GM12878 (cell line): ENCODE data around the gene C11orf97. TPM values are rescaled to one million over a fixed set of nuclear protein-coding genes. Genes with fewer than 3 reads are reported as not detected.

Source experiments
- ATAC-seq: fragments of 200-7000 bp; cut with Tn5 transposase; 3 replicates; pipeline ENCODE4 v1.9.1; 2020; ENCODE audit warnings: mild to moderate bottlenecking, moderate library complexity
- BruUV-seq: library from RNA; stranded (reverse); fragments of 400-500 nt; replicated peaks from 2 replicates; lab custom pipeline; 2021; lab: Mats Ljungman, UMichigan
- CTCF ChIA-PET: fragments of 300-600 bp; sonication (Branson Sonifier 250); formaldehyde crosslinking; extraction: SDS; loops from one replicate; lab custom pipeline; 2021; ENCODE audit warnings: inconsistent platforms; lab: Yijun Ruan, JAX
- POLR2A ChIA-PET: fragments of 350-600 bp; formaldehyde crosslinking; extraction: SDS; loops from one replicate; lab custom pipeline; 2021; ENCODE audit warnings: inconsistent platforms; lab: Charles Lee
- RAD21 ChIA-PET: fragments of 300-600 bp; sonication (Branson Sonifier 250); formaldehyde crosslinking; loops from one replicate; lab custom pipeline; 2023; ENCODE audit warnings: antibody characterized with exemption; ENCODE audit not compliant: unreplicated experiment; lab: Charles Lee
- SMC1A ChIA-PET: fragments of 300-600 bp; sonication (Branson Sonifier 250); formaldehyde crosslinking; loops from one replicate; lab custom pipeline; 2023; ENCODE audit not compliant: unreplicated experiment, uncharacterized antibody; lab: Charles Lee
- DNase-seq: peaks from one replicate; pipeline ENCODE4 v3.0.0-alpha.2; 2011; ENCODE audit warnings: low read depth, low spot score
- FAIRE-seq: peaks from 3 replicates; lab custom pipeline; 2011; peaks lifted over from hg19 to GRCh38; lab: Jason Lieb, UNC
- H2AFZ ChIP-seq: 2 replicates; pipeline ENCODE4 v1.6.0; 2011; ENCODE audit warnings: low read depth, low read length, control low read depth; ENCODE audit not compliant: control insufficient read depth
- H3K27ac ChIP-seq: 2 replicates; pipeline ENCODE4 v1.5.1; 2011; ENCODE audit warnings: control low read depth; ENCODE audit not compliant: control insufficient read depth, insufficient read depth
- H3K27me3 ChIP-seq, 2 experiments: replicated peaks in 1 of 2; 2 replicates each; pipeline versions ENCODE4 v1.6.0 to v1.6.1; 2011; ENCODE audit warnings: low read length in 1 of 2; ENCODE audit not compliant: control insufficient read depth in 2 of 2, insufficient read depth in 2 of 2
- H3K36me3 ChIP-seq, 2 experiments: 2 replicates each; pipeline ENCODE4 v1.5.1; 2011; ENCODE audit warnings: low read length in 1 of 2; ENCODE audit not compliant: control insufficient read depth in 2 of 2, insufficient read depth in 2 of 2
- H3K4me1 ChIP-seq: 2 replicates; pipeline ENCODE4 v1.6.1; 2011; ENCODE audit warnings: mild to moderate bottlenecking, low read length, moderate library complexity, mixed read lengths; ENCODE audit not compliant: control insufficient read depth, insufficient read depth
- H3K4me2 ChIP-seq: 2 replicates; pipeline ENCODE4 v1.6.0; 2011; ENCODE audit warnings: control low read depth; ENCODE audit not compliant: control insufficient read depth, insufficient read depth
- H3K4me3 ChIP-seq: fragments of 200-600 bp; sonication (generic); 2 replicates; pipeline ENCODE4 v1.5.1; 2016
- H3K79me2 ChIP-seq: 2 replicates; pipeline ENCODE4 v1.6.0; 2011; ENCODE audit warnings: low read length; ENCODE audit not compliant: control insufficient read depth, insufficient read depth
- H3K9ac ChIP-seq: 2 replicates; pipeline ENCODE4 v1.8.0; 2011; ENCODE audit warnings: low read length, control low read depth, mixed read lengths; ENCODE audit not compliant: control insufficient read depth, insufficient read depth
- H3K9me3 ChIP-seq: replicated peaks from 3 replicates; pipeline ENCODE4 v1.5.1; 2011; ENCODE audit warnings: mild to moderate bottlenecking, low read length; ENCODE audit not compliant: control insufficient read depth, insufficient read depth
- H4K20me1 ChIP-seq: 2 replicates; pipeline ENCODE4 v1.6.0; 2011; ENCODE audit not compliant: control insufficient read depth, insufficient read depth
- BMI1 ChIP-seq: fragments of 450-650 bp; IDR thresholded peaks from 2 replicates; pipeline ENCODE4 v1.6.1; 2016; ENCODE audit warnings: mild to moderate bottlenecking, moderate library complexity, borderline replicate concordance
- CREB1 ChIP-seq: IDR thresholded peaks from 2 replicates; pipeline ENCODE4 v1.6.1; 2012; ENCODE audit warnings: low read depth, mild to moderate bottlenecking, inconsistent platforms
- EGR1 ChIP-seq, 2 experiments: IDR thresholded peaks; 1 replicate in 1 of 2; 2 replicates in 1 of 2; pipeline ENCODE4 v1.6.1; 2011 to 2012; ENCODE audit warnings: low read depth in 2 of 2, low read length in 2 of 2, borderline replicate concordance in 1 of 2, mild to moderate bottlenecking in 1 of 2, moderate library complexity in 1 of 2
- IKZF1 ChIP-seq: fragments of 450-650 bp; conservative IDR thresholded peaks from 2 replicates; pipeline ENCODE4 v1.6.1; 2017; ENCODE audit warnings: antibody characterized with exemption, mild to moderate bottlenecking
- JUNB ChIP-seq: IDR thresholded peaks from 2 replicates; pipeline ENCODE4 v1.6.1; 2016; ENCODE audit warnings: antibody characterized with exemption, mild to moderate bottlenecking
- MXI1 ChIP-seq: fragments of 150-350 bp; IDR thresholded peaks from 2 replicates; pipeline ENCODE4 v1.6.1; 2011; ENCODE audit warnings: low read depth, mild to moderate bottlenecking, inconsistent platforms, low read length, improper control_type of control experiment
- MYC ChIP-seq: IDR thresholded peaks from 2 replicates; pipeline ENCODE4 v1.6.1; 2011; ENCODE audit warnings: mild to moderate bottlenecking, low read length, moderate library complexity, inconsistent platforms; ENCODE audit not compliant: insufficient read depth, insufficient replicate concordance, insufficient read length, severe bottlenecking
- NBN ChIP-seq: fragments of 450-650 bp; IDR thresholded peaks from 2 replicates; pipeline ENCODE4 v1.6.1; 2016
- SIN3A ChIP-seq: IDR thresholded peaks from 2 replicates; pipeline ENCODE4 v1.6.1; 2012; ENCODE audit warnings: low read depth, low read length, improper control_type of control experiment
- SMAD5 ChIP-seq: IDR thresholded peaks from 2 replicates; pipeline ENCODE4 v1.6.1; 2016; ENCODE audit warnings: antibody characterized with exemption, low read depth
- TBL1XR1 ChIP-seq: IDR thresholded peaks from 2 replicates; pipeline ENCODE4 v1.6.1; 2012; ENCODE audit warnings: low read depth, low read length, improper control_type of control experiment
- YY1 ChIP-seq: IDR thresholded peaks from 2 replicates; pipeline ENCODE4 v1.6.1; 2011; ENCODE audit warnings: low read depth, mild to moderate bottlenecking, low read length
- WGBS: methylation state at CpG from one replicate; pipeline ENCODE4 v1.1.6; 2016; ENCODE audit warnings: low lambda C conversion rate; ENCODE audit not compliant: insufficient replicate concordance, insufficient coverage; ENCODE audit errors: missing lambda C conversion rate; 5-methylcytosine and 5-hydroxymethylcytosine counted together
- in situ Hi-C: fragments of 300-500 bp; cut with MboI; formaldehyde crosslinking; loops from 9 replicates; pipeline ENCODE4 v1.14.3; 2018; ENCODE audit warnings: mixed read lengths
- intact Hi-C: fragments of 100-400 bp; cut with micrococcal nuclease; formaldehyde crosslinking; loops from one replicate; pipeline ENCODE4 v1.14.2; 2022; ENCODE audit not compliant: unreplicated experiment
- polyA plus RNA-seq, 11 experiments: library from polyadenylated mRNA; depleted of rRNA in 4 of 11; unstranded in 6 of 11; stranded (reverse) in 5 of 11; fragments of >200 nt; fragmentation: Nextera tagmentation in 4 of 11; fragmentation: Illumina TruSeq in 1 of 11; extraction: Ambion mirVana in 4 of 11; extraction: Trizol in 1 of 11; gene quantifications; 1 replicate in 1 of 11; 2 replicates in 10 of 11; pipeline versions ENCODE4 v1.2.1 to v1.2.3, GENCODE V29; 2011 to 2016; ENCODE audit warnings: inconsistent platforms in 2 of 11, missing spikeins in 2 of 11, low read depth in 1 of 11
- total RNA-seq, 4 experiments: library from RNA; depleted of rRNA in 3 of 4; stranded (reverse); fragments of >200 nt in 3 of 4; fragmentation: Illumina TruSeq in 1 of 4; extraction: Trizol in 1 of 4; gene quantifications; 2 replicates each; pipeline versions ENCODE4 v1.2.1 to v1.2.3, GENCODE V29; 2013 to 2021
- TF ChIP-seq, protein P1 (sequence below): IDR thresholded peaks from 2 replicates; pipeline ENCODE4 v1.6.1; 2012; ENCODE audit warnings: low read length, inconsistent platforms
- TF ChIP-seq, protein P2 (sequence below): fragments of 450-650 bp; IDR thresholded peaks from 2 replicates; pipeline ENCODE4 v1.6.1; 2016; ENCODE audit warnings: mild to moderate bottlenecking
- TF ChIP-seq, protein P3 (sequence below): fragments of 450-650 bp; IDR thresholded peaks from 2 replicates; pipeline ENCODE4 v1.6.1; 2017; ENCODE audit warnings: mild to moderate bottlenecking, moderate library complexity

The C11orf97 gene
- total and polyA plus RNA-seq, 10 of the 15 experiments (the other 5 are each of a cell fraction or from before 2014, with no cell fraction given) = not detected

GRCh38 chr11:94543695-94544645, 31.7 kb downstream of the C11orf97 start, which contains the start of gene FUT4:
Gene FUT4, plus strand, starts transcription at chr11:94543921. Its CDS starts 213 bp downstream, at chr11:94544134.
- Histone ChIP-seq H3K4me3 (peak within 1 kb of the TSS; percentile 80), H4K20me1 (no peaks in the 10 kb centered on the region), H2AFZ (peak within 1 kb of the TSS; percentile 96), H3K79me2 (peaks cover 2% of the 10 kb centered on the region), H3K9ac (peak within 1 kb of the TSS; percentile 85), H3K9me3 (no peaks in the 10 kb centered on the region), H3K27me3 (no peaks in the 10 kb centered on the region), H3K36me3 (no peaks in the 10 kb centered on the region), H3K4me2 (peak within 1 kb of the TSS; percentile 77), H3K4me1 (no peaks in the 10 kb centered on the region), H3K27ac (peak within 1 kb of the TSS; percentile 79)
- ChIA-PET POLR2A (interaction anchor here (0.6 to 4.6 kb wide), 7 partner anchors 10 to 59 kb away, joined by 3 to 27 read pairs (median 4); no protein-coding TSS in a partner anchor), SMC1A (interaction anchor here (1.0 to 2.1 kb wide), 4 partner anchors 48 to 59 kb away, joined by 4 to 11 read pairs (median 4); no protein-coding TSS in a partner anchor), CTCF (interaction anchor here (1.1 to 1.9 kb wide), 3 partner anchors 27 to 60 kb away, joined by 5 read pairs; no protein-coding TSS in a partner anchor), RAD21 (interaction anchor here (0.6 to 9.3 kb wide), 9 partner anchors 15 to 217 kb away, joined by 3 to 52 read pairs (median 3); no protein-coding TSS in a partner anchor)
- DNase-seq (no peak), FAIRE-seq (no peak), ATAC-seq (peak; percentile 88)
- WGBS = under 1% methylated on average over 73 of the region's 109 CpGs
- BruUV-seq = no TSS peak
- intact Hi-C loops = loop anchor here (1.0 to 2.0 kb wide), 3 partner anchors 25 to 59 kb away; no protein-coding TSS in a partner anchor
- in situ Hi-C loops = no loop called here
- TF ChIP-seq MYC (peak; percentile 62), EGR1 (IDR thresholded peaks at IDR 0.05; ENCODE audit: borderline replicate concordance in 1 of 2, low read depth in 2 of 2, low read length in 2 of 2) (peak in 1 of 2 experiments; percentile 83; a peak in 2 of 3 replicates), JUNB (no peak), BMI1 (no peak), SMAD5 (peak; percentile 30; the same call in 1 of the 2 replicates), CREB1 (0 out of 2 replicates have a peak, but pooled peaks have one; percentile 37), TBL1XR1 (no peak), SIN3A (no peak), MXI1 (peak; percentile 65), YY1 (0 out of 2 replicates have a peak, but pooled peaks have one; percentile 34), IKZF1 (peak; percentile 92), NBN (peak; percentile 85)
- TF ChIP-seq, protein P1, sequence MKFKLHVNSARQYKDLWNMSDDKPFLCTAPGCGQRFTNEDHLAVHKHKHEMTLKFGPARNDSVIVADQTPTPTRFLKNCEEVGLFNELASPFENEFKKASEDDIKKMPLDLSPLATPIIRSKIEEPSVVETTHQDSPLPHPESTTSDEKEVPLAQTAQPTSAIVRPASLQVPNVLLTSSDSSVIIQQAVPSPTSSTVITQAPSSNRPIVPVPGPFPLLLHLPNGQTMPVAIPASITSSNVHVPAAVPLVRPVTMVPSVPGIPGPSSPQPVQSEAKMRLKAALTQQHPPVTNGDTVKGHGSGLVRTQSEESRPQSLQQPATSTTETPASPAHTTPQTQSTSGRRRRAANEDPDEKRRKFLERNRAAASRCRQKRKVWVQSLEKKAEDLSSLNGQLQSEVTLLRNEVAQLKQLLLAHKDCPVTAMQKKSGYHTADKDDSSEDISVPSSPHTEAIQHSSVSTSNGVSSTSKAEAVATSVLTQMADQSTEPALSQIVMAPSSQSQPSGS = no peak
- TF ChIP-seq, protein P2, sequence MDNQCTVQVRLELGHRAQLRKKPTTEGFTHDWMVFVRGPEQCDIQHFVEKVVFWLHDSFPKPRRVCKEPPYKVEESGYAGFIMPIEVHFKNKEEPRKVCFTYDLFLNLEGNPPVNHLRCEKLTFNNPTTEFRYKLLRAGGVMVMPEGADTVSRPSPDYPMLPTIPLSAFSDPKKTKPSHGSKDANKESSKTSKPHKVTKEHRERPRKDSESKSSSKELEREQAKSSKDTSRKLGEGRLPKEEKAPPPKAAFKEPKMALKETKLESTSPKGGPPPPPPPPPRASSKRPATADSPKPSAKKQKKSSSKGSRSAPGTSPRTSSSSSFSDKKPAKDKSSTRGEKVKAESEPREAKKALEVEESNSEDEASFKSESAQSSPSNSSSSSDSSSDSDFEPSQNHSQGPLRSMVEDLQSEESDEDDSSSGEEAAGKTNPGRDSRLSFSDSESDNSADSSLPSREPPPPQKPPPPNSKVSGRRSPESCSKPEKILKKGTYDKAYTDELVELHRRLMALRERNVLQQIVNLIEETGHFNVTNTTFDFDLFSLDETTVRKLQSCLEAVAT = peak; percentile 76
- TF ChIP-seq, protein P3, sequence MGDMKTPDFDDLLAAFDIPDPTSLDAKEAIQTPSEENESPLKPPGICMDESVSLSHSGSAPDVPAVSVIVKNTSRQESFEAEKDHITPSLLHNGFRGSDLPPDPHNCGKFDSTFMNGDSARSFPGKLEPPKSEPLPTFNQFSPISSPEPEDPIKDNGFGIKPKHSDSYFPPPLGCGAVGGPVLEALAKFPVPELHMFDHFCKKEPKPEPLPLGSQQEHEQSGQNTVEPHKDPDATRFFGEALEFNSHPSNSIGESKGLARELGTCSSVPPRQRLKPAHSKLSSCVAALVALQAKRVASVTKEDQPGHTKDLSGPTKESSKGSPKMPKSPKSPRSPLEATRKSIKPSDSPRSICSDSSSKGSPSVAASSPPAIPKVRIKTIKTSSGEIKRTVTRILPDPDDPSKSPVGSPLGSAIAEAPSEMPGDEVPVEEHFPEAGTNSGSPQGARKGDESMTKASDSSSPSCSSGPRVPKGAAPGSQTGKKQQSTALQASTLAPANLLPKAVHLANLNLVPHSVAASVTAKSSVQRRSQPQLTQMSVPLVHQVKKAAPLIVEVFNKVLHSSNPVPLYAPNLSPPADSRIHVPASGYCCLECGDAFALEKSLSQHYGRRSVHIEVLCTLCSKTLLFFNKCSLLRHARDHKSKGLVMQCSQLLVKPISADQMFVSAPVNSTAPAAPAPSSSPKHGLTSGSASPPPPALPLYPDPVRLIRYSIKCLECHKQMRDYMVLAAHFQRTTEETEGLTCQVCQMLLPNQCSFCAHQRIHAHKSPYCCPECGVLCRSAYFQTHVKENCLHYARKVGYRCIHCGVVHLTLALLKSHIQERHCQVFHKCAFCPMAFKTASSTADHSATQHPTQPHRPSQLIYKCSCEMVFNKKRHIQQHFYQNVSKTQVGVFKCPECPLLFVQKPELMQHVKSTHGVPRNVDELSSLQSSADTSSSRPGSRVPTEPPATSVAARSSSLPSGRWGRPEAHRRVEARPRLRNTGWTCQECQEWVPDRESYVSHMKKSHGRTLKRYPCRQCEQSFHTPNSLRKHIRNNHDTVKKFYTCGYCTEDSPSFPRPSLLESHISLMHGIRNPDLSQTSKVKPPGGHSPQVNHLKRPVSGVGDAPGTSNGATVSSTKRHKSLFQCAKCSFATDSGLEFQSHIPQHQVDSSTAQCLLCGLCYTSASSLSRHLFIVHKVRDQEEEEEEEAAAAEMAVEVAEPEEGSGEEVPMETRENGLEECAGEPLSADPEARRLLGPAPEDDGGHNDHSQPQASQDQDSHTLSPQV = 0 out of 2 replicates have a peak, but pooled peaks have one; percentile 27
